HG03460 (cell line): ENCODE results near the gene C1S.
"Not testable (repeated sequence)": the region's sequence is repeated elsewhere in the genome, so short reads cannot be mapped to it uniquely, and the experiment has no call there.

Experiments
- ATAC-seq: cut with Tn5 transposase; IDR thresholded peaks from one replicate; pipeline ENCODE4 v1.9.1; 2021; ENCODE audit not compliant: unreplicated experiment

Gene C1S

DNA sequence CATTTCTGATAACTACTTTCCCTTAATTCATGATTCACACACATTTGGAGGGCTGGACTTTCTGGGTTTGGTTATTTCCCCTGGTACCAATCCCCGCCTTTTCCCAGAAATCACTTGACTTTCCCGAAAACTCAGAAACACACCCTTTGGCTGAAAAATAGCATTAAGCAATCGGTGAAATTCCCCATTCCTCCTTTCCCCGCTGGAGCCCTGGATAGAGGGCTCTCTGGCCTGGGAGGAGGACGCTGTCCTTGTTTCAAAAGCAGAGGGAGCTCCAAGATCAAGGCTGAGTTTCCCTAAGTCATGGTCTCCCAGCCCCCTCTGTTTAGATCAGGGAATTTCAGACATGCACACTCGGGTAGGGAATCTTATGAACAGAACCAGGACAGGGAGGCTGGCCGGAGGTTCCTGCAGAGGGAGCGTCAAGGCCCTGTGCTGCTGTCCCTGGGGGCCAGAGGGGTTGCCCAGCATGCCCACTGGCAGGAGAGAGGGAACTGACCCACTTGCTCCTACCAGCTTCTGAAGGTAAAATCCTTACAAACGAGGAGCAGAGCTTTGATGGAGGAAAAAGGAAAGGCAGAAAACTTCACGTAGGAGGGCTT is at the start of gene C1S:
C1S (plus strand) TSS at position 366 of the 602 bp plus-strand sequence. CDS start 1,195 bp downstream, outside the sequence.
- no peak for ATAC-seq

DNA sequence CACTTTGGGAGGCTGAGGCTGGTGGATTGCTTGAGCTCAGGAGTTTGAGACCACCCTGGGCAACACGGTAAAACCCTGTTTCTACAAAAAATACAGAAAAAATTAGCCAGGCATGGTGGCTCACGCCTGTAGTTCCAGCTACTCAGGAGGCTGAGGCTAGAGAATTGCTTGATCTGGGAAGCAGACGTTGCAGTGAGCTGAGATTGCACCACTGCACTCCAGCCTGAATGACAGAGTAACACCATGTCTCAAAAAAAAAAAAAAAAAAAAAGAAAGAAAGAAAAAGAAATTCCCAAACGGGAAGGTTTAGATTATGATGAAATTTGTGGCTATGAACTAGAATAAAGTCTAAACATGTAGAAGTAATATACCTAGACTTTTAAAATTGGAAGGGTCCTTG is 49.1 kb upstream of the C1S start:
- not testable (repeated sequence) for ATAC-seq

DNA sequence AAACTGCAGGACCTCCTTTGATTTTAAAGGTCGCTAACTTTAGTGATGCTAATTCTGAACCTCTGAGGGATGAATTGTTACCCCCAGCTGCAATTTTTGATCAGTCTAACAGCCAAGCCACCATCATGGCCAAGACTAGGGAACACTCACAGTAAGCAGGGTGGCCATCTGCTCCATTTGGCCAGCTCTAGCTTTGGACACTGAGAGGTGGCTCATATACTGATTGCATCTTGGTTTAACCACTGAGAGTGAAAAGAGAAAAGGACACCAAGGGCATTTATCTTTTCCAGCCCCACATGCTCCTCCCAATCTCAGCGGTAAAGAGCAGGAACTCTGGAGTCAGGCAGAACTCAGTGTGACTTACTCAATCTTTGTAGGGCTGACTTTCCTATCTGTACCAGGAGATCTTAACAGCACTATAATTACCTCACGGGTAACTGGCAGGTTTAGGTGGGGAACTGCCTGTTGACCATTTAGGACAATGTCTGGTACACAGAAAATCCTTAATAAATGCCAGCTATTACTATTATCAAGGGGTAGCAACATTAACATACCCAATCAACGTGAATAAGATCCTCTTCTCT is 48.4 kb upstream of the C1S start:
- ATAC-seq, result no peak

DNA sequence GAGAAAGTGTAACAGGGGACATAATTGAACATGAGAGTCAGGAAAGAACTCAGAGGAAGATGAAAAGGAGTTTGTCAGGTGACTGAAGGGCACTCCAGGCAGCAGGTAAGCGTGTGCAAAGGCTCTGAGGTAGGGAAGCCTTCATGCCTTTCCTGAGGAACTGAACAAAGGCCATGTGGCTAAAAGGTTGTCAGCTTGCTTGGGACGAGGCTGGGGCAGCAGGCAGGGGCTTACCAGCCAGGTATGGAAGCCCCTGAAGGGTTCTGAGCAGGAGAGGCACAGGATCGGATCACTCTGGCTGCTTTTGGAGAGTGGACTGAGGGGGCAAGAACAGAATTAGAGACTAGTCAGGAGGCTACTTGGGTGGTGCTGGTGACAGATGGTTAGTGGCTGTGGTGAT is 47.4 kb upstream of the C1S start:
- no peak for ATAC-seq

DNA sequence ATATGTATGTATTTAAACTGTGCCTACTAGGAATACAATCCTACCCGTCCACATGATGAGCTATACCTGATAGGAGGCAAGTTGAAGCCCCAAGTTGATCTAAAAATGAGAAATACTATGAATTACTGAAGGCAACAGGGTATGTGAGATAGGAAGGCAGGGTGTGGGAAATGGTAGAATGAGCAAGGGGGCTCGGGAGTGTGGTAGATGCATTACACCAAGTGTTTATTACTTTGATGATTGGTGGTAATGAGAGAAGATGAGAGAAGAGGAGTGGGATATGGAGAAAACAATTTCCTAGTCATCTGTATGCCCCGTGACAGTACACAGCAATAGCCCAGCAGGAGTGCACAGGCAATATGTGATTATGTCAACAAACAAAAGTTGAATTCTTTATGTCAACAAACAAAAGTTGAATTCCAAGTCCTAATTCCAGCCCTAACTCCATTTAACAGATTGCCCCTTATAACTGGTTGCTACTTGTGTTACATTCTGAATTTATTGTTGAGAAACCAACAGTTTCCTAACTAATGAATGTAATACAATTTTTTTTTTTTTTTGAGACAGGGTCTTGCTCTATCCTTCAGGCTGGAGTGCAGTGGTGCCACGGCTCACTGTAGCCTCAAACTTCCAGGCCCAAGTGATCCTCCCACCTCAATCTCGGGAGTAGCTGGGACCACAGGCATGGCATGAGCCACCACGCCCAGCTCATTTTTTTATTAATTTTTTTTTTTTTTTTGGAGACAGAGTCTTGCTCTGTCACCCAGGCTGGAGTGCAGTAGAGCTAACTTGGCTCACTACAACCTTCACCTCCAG is 44.8 kb upstream of the C1S start:
- ATAC-seq, result no peak

DNA sequence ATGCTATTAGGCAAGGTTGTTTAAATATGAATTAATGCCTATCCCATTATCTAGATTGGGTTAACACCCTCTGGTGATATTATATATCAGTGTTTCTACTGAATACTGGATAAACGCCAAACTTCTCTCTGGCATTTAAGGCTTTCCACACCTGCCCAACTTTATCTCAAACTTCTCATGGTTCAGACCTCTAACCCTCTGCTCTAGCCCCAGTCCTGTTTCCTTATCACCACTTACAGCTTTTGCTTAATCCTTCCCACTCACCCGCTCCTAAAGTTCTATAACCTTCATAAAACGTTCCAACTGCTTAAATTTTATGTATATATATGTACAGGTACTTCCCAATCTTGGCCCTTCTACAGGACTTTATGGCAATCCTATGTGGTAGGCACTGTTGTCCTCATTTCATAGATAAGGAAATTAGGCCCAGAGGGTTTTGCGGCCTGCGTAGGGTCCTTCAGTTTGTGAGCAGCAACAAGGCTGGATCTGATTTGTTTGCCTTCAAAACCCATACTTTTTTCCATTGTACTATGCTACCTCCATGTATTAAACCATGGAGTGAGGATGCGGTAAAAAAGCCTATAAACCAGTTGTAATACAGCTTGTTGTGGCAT is 43.5 kb upstream of the C1S start:
- ATAC-seq, result no peak

DNA sequence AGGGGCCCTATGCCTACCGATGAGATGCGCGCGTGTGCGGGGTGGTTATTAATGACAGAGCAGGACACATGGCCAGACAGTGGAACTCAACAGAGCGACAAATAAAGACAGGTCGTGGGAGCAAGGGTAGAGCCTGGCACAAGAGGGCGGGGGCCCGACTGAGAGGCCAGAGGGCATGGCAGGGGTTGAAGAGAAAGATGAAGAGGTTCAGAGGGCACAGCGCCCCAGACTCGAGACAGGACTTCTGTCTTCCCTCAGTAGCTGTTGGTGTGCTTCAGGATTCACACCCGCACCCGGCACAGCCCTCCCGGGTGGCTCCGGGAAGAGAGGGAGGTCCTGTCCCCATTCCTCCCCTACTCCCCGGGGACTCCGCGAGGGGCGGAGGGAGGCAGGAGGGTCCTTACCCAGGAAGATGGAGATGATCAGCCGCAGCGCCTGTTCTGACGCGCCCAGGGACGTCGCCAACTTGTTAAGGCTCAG is 42.6 kb upstream of the C1S start:
- ATAC-seq, result peak; percentile 28

DNA sequence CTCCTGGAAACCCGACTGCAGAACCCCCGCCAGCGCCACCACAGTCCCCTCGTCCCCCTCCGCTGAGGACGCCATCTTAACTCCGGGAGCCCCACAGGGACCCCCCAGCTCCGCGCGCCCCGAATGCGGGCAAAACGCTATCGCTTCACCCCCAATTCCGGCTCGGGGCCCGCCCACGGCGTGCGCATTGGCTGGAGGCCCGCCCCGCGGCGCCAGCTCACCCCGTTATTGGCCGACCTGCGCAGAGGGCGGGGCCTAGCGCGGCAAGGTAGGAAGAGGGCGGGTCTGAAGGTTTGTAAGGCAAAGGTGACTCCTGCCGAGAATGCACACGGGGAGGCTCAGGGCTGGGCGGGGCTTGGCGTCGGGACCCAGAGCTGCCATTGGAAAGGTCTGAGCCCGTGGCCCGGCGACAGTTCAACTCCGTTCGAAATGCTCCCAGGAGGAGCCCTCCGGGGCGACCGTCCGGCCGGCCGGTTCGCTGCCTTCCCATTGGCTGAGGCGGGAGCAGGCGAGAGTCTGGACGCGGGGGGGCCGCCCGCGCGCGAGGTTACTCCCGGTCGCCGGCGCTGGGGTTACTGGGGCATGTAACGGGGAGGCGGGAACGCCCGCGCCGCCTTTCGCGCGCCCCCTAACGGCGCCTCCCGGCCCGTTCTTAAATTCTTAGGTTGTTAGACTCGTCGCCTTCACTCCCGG is 42.0 kb upstream of the C1S start, which contains the start of gene LPCAT3:
LPCAT3 (minus strand) TSS at position 127 of the 693 bp plus-strand sequence; CDS start at position 75, 52 bp downstream.
- peak; percentile 94 for ATAC-seq

DNA sequence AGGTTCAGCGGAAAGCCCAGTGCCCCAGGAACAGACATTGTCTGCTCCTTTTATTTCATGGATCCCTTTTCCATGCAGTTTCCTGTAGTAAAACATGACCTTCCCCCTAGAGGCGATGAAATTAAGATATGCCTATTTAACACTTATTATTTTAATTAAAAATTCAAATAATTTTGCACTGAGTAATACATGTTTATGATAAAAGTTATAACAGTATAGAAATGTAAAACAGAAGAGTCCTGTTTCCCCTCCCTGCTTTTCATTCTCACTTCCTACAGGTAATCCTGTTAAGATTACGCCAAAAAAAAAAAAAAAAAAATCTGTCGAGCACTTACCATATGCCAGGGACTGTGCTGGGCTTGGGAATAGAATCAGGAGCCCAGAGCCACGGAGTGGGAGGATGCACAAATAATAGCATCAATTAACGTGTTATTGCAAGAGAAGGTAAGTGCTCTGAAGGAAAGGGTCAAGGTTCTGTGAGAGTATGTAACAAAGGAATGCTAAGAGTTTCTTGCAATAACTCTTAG is 41.4 kb upstream of the C1S start:
- no peak for ATAC-seq

DNA sequence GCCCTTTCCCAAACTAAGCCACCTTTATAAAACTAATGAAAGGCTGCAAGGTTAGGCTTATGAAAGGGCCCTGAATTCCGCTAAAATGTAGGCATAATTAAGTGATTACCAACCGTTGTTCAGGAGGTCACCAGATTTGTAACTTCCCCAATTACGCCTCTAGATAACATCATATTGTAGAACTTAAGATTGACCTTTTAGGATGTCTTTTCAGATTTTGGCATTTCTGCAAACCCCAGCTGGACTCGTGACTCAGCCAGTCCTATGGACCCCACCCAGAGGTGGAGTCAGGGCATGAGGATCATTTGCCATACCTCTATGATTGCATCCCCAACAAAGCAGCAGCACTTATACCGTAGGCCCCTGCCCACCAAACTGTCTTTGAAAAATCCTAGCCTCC is 38.6 kb upstream of the C1S start:
- no peak for ATAC-seq

DNA sequence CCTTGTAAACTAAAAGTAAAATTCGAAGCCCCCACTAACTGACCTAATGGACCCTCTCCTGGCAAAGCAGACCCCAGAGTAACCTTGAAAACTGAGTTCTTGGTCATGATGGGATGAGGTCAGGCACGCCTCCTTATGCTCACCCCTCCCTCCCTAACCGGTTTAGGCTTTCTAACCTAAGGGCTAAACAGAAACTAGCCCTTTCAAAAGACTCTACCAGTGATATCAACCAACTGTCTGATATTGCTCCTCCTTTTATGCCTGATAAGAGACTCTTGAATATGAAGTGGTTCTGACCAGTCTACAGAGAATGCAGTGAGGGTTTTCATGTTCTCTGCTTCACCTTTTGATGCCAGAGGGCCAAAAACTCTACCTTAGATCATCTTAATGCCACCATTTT is 37.4 kb upstream of the C1S start:
- no peak for ATAC-seq

DNA sequence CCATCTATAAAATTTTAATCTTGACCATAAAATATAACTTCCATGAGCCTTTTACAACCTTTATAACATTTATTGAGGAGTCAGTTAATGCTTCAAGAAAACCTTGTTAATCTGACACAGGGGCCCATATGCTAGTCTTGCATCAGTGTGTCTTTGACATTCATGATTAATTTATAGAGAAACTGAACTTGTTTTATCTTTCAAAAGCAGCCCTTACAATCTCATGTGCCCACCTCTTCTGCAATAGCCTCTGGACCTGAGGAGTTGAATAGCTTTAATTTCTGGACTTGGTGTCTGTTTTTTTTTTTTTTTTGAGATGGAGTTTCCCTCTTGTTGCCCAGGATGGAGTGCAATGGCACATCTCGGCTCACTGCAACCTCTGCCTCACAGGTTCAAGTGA is 33.7 kb upstream of the C1S start:
- ATAC-seq, result no peak

DNA sequence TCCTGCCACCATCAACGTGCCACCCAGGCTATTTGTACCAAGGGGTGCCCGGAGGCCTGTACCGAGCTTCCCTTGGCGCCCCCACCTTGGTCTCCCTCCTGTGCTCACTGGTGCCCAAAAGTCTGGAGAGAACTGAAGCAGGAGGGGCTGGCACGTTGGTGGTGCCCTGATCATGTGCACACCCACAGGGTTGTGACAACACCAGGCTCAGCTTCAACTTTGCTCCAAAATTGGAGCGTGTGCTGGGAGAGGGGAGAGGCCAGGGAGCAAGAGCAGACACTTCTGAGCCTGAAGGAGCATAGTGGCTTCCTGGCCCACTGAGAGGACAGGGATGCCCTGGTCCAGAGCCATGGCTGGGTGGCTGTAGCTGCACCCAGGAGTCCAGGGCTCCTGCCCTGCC is 29.2 kb upstream of the C1S start:
- no peak for ATAC-seq

DNA sequence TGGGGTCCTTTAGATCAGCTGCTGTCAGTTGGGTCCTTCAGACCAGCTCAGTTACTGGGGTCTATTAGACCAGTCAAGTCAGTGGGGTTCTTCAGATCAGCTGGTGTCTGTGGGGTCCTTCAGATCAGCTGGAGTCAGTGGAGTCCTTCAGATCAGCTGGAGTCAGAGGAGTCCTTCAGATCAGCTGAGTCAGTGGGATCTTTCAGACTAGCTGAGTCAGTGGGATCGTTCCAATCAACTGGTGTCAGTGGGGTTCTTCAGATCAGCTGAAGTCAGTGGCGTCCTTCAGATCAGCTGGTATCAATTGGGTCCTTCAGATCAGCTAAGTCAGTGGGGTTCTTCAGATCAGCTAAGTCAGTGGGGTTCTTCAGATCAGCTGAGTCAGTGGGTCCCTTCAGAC is 27.5 kb upstream of the C1S start:
- ATAC-seq, result no peak

DNA sequence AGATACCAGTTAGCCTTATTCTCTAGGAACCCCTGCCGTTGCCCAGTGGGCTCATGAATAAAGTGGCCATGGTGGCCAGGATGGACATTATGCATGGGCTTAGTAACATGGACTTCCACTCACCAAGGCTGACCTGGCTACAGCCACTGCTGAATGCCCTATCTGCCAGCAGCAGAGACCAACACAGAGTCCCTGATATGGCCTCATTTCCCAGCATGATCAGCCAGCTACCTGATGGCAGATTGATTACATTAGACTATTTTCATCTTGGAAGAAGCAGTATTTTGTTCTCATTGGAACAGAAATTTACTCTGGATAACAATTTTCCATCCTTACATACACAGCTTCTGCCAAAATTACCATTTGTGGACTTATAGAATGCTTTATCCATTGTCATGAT is 26.1 kb upstream of the C1S start:
- ATAC-seq, result no peak

DNA sequence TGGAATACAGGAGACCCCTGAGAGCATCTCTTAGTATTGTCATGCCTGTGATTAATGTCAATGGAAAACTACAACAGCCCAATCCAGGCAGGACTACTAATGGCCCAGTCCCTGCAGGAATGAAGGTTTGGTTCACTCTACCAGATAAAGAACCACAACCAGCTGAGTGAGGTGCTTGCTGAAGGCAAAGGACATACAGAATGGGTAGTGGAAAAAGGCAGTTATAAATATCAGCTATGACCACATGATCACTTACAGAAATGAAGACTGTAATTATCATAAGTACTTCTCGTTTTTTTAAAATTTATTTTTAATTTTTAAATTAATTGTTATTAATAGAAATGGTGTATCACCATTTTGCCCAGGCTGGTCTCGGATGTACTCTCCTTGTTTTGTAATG is 25.1 kb upstream of the C1S start:
- no peak for ATAC-seq

DNA sequence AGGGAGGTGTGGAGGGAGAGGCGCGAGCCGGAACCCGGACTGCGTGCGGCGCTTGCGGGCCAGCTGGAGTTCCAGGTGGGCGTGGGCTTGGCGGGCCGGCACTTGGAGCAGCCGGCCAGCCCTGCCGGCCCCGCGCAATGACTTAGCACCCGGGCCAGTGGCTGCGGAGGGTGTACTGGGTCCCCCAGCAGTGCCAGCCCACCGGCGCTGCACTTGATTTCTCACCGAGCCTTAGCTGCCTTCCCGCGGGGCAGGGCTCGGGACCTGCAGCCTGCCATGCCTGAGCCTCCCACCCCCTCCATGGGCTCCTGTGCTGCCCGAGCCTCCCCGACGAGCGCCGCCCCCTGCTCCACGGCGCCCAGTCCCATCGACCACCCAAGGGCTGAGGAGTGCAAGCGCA is 23.1 kb upstream of the C1S start:
- ATAC-seq, result not testable (repeated sequence)

DNA sequence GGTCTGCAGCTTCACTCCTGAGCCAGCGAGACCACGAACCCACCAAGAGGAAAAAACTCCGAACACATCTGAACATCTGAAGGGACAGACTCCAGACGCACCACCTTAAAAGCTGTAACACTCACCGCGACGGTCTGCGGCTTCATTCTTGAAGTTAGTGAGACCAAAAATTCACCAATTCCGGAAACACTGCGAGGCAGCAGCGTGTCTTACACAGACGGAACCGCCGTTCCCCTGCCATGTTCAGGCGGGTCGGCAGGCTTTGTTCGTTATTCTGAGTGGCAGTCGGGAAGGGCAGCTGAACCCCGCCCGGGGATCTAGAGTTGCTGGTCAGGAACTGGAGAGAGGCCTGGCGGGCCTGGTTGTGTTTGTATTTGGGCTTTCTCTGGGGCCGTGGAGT is 21.9 kb upstream of the C1S start:
- ATAC-seq, result no peak

DNA sequence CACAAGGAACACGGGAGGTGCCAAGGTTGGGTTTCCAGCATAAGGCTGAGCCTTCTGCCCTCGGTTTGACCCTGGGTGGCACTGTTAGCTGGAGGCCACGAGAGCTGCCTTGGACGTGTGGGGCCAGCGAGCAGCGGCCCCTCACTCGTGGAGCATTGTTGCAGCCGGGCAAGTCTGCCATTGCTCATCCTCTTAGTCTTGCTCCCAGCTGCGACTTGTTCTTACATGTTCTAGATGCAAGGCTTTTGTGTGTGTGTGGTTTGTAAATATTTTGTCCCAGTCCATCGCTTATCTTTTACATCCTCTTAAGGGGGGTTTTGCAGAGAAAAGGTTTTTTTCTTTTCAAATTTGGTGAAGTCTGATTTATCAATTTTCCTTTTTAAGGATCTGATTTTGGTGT is 21.1 kb upstream of the C1S start:
- ATAC-seq, result no peak

DNA sequence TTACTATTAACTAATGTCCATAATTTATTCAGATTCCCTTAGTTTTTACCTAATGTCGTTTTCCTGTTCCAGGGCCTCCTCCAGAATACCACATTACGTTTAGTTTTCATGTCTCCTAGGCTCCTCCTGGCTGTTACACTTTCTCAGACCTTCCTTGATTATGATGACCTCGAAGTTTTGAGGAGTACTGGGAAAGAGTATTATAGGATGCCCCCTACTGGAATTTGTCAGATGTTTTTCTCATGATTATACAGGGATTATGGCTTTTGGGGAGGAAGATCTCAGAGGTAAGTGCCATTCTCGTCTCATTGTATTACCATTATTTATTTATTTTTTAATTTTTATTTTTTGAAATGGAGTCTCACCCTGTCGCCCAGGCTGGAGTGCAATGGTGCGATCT is 17.7 kb upstream of the C1S start:
- no peak for ATAC-seq

DNA sequence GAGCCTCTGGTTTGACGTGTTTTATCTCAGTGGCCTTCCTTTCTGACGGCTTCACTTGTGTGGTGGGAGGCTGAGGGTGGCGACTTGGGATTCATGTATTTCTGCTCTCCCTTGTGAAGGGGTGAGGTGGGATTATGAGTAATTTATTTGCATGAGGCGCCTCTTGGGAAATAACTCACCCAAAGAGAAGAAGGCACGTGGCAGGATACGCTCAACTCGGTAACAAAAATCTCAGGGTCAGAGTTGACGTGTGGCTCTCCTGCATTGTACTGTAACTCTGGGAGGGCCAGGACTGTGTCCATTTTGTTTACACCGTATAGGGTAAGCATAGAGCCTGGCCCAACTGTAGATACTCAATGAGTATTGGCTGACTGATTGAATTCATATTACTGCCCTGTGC is 14.6 kb upstream of the C1S start:
- ATAC-seq, result no peak
